Osteoblast (primary cell): ENCODE data around the gene ITPR1. TPM values are rescaled to one million over a fixed set of nuclear protein-coding genes. Genes with fewer than 3 reads are reported as not detected.

Experiments used
- DNase-seq: peaks from one replicate; pipeline ENCODE4 v3.0.0; 2011; ENCODE audit warnings: low spot score, mixed read lengths; ENCODE audit not compliant: insufficient read length; ENCODE audit errors: missing footprints
- H2AFZ ChIP-seq: 2 replicates; pipeline ENCODE4 v1.6.0; 2011; ENCODE audit warnings: mild to moderate bottlenecking, low read length
- H3K27ac ChIP-seq: 2 replicates; pipeline ENCODE4 v1.5.1; 2011; ENCODE audit warnings: mild to moderate bottlenecking, low read depth, low read length, moderate library complexity
- H3K27me3 ChIP-seq: 2 replicates; pipeline ENCODE4 v1.6.0; 2012; ENCODE audit warnings: mild to moderate bottlenecking, control low read depth, inconsistent platforms, low read length, moderate library complexity; ENCODE audit not compliant: insufficient read depth
- H3K36me3 ChIP-seq: 2 replicates; pipeline ENCODE4 v1.5.1; 2011; ENCODE audit warnings: mild to moderate bottlenecking, low read length, control low read depth, moderate library complexity; ENCODE audit not compliant: insufficient read depth
- H3K4me1 ChIP-seq: 2 replicates; pipeline ENCODE4 v1.5.1; 2011; ENCODE audit warnings: mild to moderate bottlenecking, low read length, control low read depth, moderate library complexity; ENCODE audit not compliant: insufficient read depth
- H3K4me2 ChIP-seq: 2 replicates; pipeline ENCODE4 v1.6.0; 2011; ENCODE audit warnings: mild to moderate bottlenecking, low read length; ENCODE audit not compliant: insufficient read depth
- H3K4me3 ChIP-seq: fragments of 200-600 bp; sonication (generic); 3 replicates; pipeline ENCODE4 v1.5.1; 2012; ENCODE audit warnings: mild to moderate bottlenecking, low read length, inconsistent platforms; ENCODE audit not compliant: insufficient read depth
- H3K79me2 ChIP-seq: 2 replicates; pipeline ENCODE4 v1.6.0; 2012; ENCODE audit warnings: mild to moderate bottlenecking, low read length, control low read depth, inconsistent platforms; ENCODE audit not compliant: insufficient read depth
- H3K9me3 ChIP-seq: 2 replicates; pipeline ENCODE4 v1.5.1; 2011; ENCODE audit warnings: low read depth, low read length, control low read depth
- H4K20me1 ChIP-seq: 2 replicates; pipeline ENCODE4 v1.6.0; 2012; ENCODE audit warnings: mild to moderate bottlenecking, low read length, control low read depth; ENCODE audit not compliant: insufficient read depth
- total RNA-seq: library from RNA; depleted of rRNA; stranded (reverse); fragments of >200 nt; gene quantifications from 2 replicates; pipeline ENCODE4 v1.2.3, GENCODE V29; 2012
- TF ChIP-seq, protein P1 (sequence below): IDR thresholded peaks from 2 replicates; pipeline ENCODE4 v1.5.1; 2011; ENCODE audit warnings: mild to moderate bottlenecking, low read depth, low read length, moderate library complexity; ENCODE audit errors: extremely low read depth

ITPR1 gene
- total RNA-seq, 1 donor, result 16.6 TPM

DNA sequence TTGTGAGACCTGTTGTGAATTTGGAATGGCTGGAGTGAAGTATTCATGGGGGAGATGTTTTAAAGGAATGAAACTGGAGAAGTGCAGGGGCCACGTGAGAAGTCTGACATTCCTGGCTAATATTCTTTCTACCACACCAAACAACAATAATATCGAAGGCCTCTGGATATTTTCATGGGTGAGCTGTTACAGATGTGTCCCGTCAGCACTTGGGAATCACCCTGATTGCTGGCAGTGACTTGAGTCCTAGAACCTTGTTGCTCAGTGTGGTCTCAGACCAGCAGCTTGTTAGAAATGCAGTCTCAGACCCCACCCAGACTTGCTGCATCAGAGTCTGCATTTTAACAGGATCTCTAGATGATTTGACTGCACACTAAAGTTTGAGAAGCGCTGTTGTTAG is 113.8 kb downstream of the ITPR1 start:
- Histone ChIP-seq H3K79me2 (no peaks in the 10 kb centered on the region), H3K27me3 (no peaks in the 10 kb centered on the region), H4K20me1 (no peaks in the 10 kb centered on the region), H3K4me2 (no peak overlapping the region), H3K27ac (no peak overlapping the region), H2AFZ (no peak overlapping the region), H3K9me3 (no peaks in the 10 kb centered on the region), H3K36me3 (no peaks in the 10 kb centered on the region), H3K4me3 (no peak overlapping the region), H3K4me1 (no peaks in the 10 kb centered on the region)
- TF ChIP-seq, protein P1, sequence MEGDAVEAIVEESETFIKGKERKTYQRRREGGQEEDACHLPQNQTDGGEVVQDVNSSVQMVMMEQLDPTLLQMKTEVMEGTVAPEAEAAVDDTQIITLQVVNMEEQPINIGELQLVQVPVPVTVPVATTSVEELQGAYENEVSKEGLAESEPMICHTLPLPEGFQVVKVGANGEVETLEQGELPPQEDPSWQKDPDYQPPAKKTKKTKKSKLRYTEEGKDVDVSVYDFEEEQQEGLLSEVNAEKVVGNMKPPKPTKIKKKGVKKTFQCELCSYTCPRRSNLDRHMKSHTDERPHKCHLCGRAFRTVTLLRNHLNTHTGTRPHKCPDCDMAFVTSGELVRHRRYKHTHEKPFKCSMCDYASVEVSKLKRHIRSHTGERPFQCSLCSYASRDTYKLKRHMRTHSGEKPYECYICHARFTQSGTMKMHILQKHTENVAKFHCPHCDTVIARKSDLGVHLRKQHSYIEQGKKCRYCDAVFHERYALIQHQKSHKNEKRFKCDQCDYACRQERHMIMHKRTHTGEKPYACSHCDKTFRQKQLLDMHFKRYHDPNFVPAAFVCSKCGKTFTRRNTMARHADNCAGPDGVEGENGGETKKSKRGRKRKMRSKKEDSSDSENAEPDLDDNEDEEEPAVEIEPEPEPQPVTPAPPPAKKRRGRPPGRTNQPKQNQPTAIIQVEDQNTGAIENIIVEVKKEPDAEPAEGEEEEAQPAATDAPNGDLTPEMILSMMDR, result no peak
- no peak for DNase-seq

DNA sequence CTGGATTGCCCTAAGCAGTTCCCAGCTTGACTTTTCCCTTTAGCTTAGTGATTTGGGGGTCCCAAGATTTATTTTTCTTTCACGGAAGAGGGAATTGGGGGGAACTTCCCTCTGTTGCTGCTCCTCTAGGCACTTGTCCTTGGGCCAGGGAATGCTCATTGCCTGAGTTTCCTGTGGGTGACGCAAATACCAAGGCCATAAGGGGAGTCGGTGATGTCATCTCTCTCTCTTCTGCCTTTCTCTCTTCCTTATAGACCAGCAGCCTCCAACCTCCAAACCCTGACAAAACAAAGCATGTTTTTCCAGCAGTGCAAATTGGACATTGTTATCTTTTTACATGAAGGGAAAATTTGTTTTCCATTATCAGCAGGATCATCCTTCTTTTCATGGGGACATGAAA is 120.2 kb downstream of the ITPR1 start:
- TF ChIP-seq, protein P1, result no peak
- no peak overlapping the region for H3K4me2 ChIP-seq
- no peaks in the 10 kb centered on the region for H3K9me3 ChIP-seq
- no peaks in the 10 kb centered on the region for H4K20me1 ChIP-seq
- no peaks in the 10 kb centered on the region for H3K27me3 ChIP-seq
- no peak overlapping the region for H2AFZ ChIP-seq
- no peaks in the 10 kb centered on the region for H3K79me2 ChIP-seq
- H3K36me3 ChIP-seq, result no peaks in the 10 kb centered on the region
- no peak overlapping the region for H3K4me3 ChIP-seq
- no peak for DNase-seq
- no peaks in the 10 kb centered on the region for H3K4me1 ChIP-seq
- no peak overlapping the region for H3K27ac ChIP-seq

DNA sequence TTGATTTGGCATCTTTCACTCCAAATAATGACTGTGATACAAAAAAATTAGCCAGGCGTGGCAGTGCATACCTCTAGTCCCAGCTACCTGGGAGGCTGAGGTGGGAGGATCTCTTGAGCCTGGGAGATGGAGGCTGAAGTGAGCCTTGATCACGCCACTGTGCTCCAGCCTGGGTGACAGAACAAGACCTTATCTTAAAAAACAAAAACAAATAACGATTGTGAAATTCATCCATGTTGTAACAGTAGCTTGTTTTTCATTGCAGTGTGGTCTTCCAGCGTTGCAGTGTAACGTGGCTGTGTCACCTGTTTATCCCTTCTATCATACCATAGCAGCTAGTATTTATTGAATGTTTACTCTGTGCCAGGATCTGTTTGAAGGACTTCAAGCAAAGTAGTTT is 120.9 kb downstream of the ITPR1 start:
- no peak overlapping the region for H3K27ac ChIP-seq
- no peak overlapping the region for H3K4me3 ChIP-seq
- H3K79me2 ChIP-seq, result no peaks in the 10 kb centered on the region
- TF ChIP-seq, protein P1, result no peak
- no peaks in the 10 kb centered on the region for H3K36me3 ChIP-seq
- no peak overlapping the region for H3K4me2 ChIP-seq
- H3K27me3 ChIP-seq, result no peaks in the 10 kb centered on the region
- H3K4me1 ChIP-seq, result no peaks in the 10 kb centered on the region
- no peak overlapping the region for H2AFZ ChIP-seq
- DNase-seq, result no peak
- H3K9me3 ChIP-seq, result no peaks in the 10 kb centered on the region
- no peaks in the 10 kb centered on the region for H4K20me1 ChIP-seq

DNA sequence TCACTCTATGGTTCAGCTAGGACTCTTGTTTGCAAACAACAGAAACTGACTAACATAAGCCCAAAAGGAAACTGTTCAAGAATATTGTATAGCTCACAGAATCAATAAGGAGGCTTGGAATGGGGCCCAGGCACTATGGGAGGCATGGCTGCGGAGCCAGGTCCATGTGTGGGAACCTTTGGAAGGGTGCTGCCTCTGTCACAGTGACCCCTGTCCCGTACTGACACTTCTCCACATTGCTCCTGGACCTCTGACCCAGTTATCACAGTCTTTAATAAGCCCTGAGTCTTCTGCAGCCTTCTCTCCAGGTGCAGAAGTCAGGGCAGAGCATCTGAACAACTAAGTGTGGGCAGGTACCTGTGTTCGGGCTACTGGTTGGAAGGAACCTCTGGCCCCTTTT is 121.8 kb downstream of the ITPR1 start:
- TF ChIP-seq, protein P1, result no peak
- H4K20me1 ChIP-seq, result no peaks in the 10 kb centered on the region
- H3K27ac ChIP-seq, result no peak overlapping the region
- no peak for DNase-seq
- H3K36me3 ChIP-seq, result no peaks in the 10 kb centered on the region
- no peak overlapping the region for H3K4me3 ChIP-seq
- H3K79me2 ChIP-seq, result no peaks in the 10 kb centered on the region
- no peaks in the 10 kb centered on the region for H3K9me3 ChIP-seq
- no peak overlapping the region for H3K4me2 ChIP-seq
- no peak overlapping the region for H2AFZ ChIP-seq
- no peaks in the 10 kb centered on the region for H3K4me1 ChIP-seq
- H3K27me3 ChIP-seq, result no peaks in the 10 kb centered on the region
